Measurements from ENCODE around the gene NXT1. TPM values are rescaled to one million over a fixed set of nuclear protein-coding genes. Genes with fewer than 3 reads are reported as not detected.
"Not testable (repeated sequence)": the region's sequence is repeated elsewhere in the genome, so short reads cannot be mapped to it uniquely, and the experiment has no call there.

NXT1 gene
- total RNA-seq, 1 donor from 2014 or later: 17.9 TPM

DNA sequence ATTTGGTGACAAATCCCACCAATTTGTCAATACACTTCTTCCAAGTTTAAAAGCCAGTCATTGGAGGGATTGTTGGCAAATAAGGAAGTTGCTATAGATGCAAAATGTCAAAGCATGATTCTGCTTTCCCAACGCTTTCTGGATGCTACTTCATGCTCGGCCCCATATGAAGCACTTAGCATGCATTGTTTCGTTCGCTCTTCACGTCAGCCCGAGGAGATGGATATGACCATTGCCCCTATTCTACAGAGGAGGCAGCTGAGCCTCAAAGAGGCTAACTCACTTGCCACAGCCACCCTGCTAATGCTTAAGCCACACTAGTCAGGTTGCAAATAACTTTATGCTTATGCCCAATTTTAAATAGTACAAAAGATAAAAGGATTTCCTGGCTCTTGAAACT lies 2.8 kb upstream of the NXT1 start:
- Mint-ChIP-seq H3K4me1 (ENCODE audit: low read depth, unreplicated experiment) (peaks cover 9% of the 10 kb centered on the region), H3K27me3 (ENCODE audit: low read depth, unreplicated experiment) (no peaks in the 10 kb centered on the region), H3K4me3 (ENCODE audit: unreplicated experiment) (no peak overlapping the region), H3K9me3 (ENCODE audit: unreplicated experiment) (peaks cover 2% of the 10 kb centered on the region), H3K36me3 (ENCODE audit: low read depth, unreplicated experiment) (no peaks in the 10 kb centered on the region), H3K27ac (ENCODE audit: unreplicated experiment) (no peak overlapping the region)
- no peak overlapping the region for H3K4me2 ChIP-seq (ENCODE audit: low read length)
- H2AFZ ChIP-seq (ENCODE audit: low read depth, low read length): no peak overlapping the region
- peaks cover 23% of the 10 kb centered on the region for H3K79me2 ChIP-seq (ENCODE audit: insufficient read depth, low read length)
- H4K20me1 ChIP-seq (ENCODE audit: insufficient read depth, low read length): peaks cover 16% of the 10 kb centered on the region
- no peak for FAIRE-seq
- no peak overlapping the region for H3K9ac ChIP-seq (ENCODE audit: low read length)
- H3K9me3 ChIP-seq (ENCODE audit: insufficient read depth, low read depth, low read length): no peaks in the 10 kb centered on the region
- H3K27ac ChIP-seq (ENCODE audit: low read depth, low read length): no peak overlapping the region
- H3K4me1 ChIP-seq (ENCODE audit: insufficient read depth, low read length): peaks cover 12% of the 10 kb centered on the region
- H3K27me3 ChIP-seq (ENCODE audit: insufficient read depth, low read length): no peaks in the 10 kb centered on the region
- no peak overlapping the region for H3K4me3 ChIP-seq (ENCODE audit: insufficient read depth, low read depth, low read length)
- H3K36me3 ChIP-seq (ENCODE audit: insufficient read depth, low read length): no peaks in the 10 kb centered on the region
- no peak for DNase-seq (ENCODE audit: low read depth)
- no peak for TF ChIP-seq EZH2 (IDR thresholded peaks at IDR 0.05; ENCODE audit: insufficient read depth, low read length)
- TF ChIP-seq, protein P1, sequence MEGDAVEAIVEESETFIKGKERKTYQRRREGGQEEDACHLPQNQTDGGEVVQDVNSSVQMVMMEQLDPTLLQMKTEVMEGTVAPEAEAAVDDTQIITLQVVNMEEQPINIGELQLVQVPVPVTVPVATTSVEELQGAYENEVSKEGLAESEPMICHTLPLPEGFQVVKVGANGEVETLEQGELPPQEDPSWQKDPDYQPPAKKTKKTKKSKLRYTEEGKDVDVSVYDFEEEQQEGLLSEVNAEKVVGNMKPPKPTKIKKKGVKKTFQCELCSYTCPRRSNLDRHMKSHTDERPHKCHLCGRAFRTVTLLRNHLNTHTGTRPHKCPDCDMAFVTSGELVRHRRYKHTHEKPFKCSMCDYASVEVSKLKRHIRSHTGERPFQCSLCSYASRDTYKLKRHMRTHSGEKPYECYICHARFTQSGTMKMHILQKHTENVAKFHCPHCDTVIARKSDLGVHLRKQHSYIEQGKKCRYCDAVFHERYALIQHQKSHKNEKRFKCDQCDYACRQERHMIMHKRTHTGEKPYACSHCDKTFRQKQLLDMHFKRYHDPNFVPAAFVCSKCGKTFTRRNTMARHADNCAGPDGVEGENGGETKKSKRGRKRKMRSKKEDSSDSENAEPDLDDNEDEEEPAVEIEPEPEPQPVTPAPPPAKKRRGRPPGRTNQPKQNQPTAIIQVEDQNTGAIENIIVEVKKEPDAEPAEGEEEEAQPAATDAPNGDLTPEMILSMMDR (IDR thresholded peaks at IDR 0.05; ENCODE audit: insufficient read depth, low read depth, low read length): no peak

DNA sequence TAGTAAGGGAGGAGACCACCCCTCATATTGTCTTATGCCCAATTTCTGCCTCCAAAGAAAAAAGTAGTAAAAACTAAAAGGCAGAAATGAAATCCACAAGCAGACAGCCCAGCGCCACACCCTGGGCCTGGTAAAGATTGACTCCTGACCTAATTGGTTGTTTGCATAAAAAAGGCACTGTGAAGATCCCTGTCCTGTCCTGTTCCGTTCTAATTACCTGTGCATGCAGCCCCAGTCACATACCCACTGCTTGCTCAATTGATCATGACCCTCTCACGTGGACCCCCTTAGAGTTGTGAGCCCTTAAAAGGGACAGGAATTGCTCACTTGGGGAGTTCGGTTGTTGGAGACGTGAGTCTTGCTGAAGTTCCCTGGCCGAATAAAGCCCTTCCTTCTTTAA lies 2.1 kb upstream of the NXT1 start:
- not testable (repeated sequence) for H3K9ac ChIP-seq (ENCODE audit: low read length); H3K9me3 Mint-ChIP-seq (ENCODE audit: unreplicated experiment); H3K36me3 ChIP-seq (ENCODE audit: insufficient read depth, low read length); H3K36me3 Mint-ChIP-seq (ENCODE audit: low read depth, unreplicated experiment); H3K4me2 ChIP-seq (ENCODE audit: low read length); H3K4me3 ChIP-seq (ENCODE audit: insufficient read depth, low read depth, low read length); H3K27me3 Mint-ChIP-seq (ENCODE audit: low read depth, unreplicated experiment); FAIRE-seq; H3K9me3 ChIP-seq (ENCODE audit: insufficient read depth, low read depth, low read length); H3K27me3 ChIP-seq (ENCODE audit: insufficient read depth, low read length); DNase-seq (ENCODE audit: low read depth); H2AFZ ChIP-seq (ENCODE audit: low read depth, low read length); H3K4me1 Mint-ChIP-seq (ENCODE audit: low read depth, unreplicated experiment); H3K27ac ChIP-seq (ENCODE audit: low read depth, low read length)
- peaks cover 20% of the 10 kb centered on the region for H4K20me1 ChIP-seq (ENCODE audit: insufficient read depth, low read length)
- Mint-ChIP-seq H3K27ac (ENCODE audit: unreplicated experiment) (peak overlapping the region; percentile 100), H3K4me3 (ENCODE audit: unreplicated experiment) (peak overlapping the region; percentile 97)
- peaks cover 30% of the 10 kb centered on the region for H3K79me2 ChIP-seq (ENCODE audit: insufficient read depth, low read length)
- H3K4me1 ChIP-seq (ENCODE audit: insufficient read depth, low read length): peaks cover 12% of the 10 kb centered on the region

DNA sequence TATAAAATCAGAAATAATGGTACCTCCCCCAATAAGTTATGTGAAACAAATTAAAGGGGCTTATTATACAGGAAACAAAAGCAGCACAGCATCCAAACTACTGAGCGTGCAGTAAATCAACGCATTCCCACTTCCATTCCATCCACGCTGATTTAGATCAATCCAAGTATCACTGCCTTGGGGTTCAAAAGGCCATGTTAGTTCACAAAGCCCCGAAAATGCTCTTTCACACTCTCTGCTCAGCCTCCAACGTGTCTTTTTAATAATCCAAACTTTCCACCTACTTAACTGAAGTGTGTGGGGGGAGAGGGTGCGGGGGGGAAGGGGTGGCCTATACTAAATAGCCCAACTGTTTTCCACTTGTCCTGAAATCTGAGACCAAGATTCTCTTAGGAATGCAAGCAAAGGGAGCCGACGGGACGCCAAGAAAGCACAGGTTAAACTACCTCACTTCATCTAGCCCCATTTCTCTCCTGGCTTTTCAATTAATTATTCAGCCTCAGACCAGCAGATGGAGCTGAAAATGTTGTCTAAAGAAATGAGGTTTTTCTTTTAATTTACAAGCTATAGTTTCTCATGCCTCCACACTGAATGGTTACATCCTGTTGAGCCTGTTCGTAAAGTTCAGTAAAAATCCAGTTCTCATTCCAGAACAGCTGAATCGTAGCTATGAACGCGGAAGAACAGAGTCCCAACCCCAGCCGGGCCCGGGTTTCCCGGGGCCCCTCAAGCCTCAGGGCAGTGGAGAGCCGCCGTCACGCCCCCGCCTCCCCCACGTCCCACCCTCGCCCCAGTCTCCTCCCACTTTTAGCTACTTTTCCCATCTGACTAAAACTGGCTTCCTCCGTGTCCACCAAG lies 1.0 kb upstream of the NXT1 start:
- Histone ChIP-seq H3K27ac (ENCODE audit: low read depth, low read length) (peak overlapping the region; percentile 97), H3K79me2 (ENCODE audit: insufficient read depth, low read length) (peaks cover 40% of the 10 kb centered on the region), H2AFZ (ENCODE audit: low read depth, low read length) (peak overlapping the region; percentile 84), H3K4me2 (ENCODE audit: low read length) (peak overlapping the region; percentile 96), H3K4me1 (ENCODE audit: insufficient read depth, low read length) (peaks cover 12% of the 10 kb centered on the region), H3K27me3 (ENCODE audit: insufficient read depth, low read length) (no peaks in the 10 kb centered on the region), H4K20me1 (ENCODE audit: insufficient read depth, low read length) (peaks cover 27% of the 10 kb centered on the region), H3K4me3 (ENCODE audit: insufficient read depth, low read depth, low read length) (peak overlapping the region; percentile 98), H3K9me3 (ENCODE audit: insufficient read depth, low read depth, low read length) (no peaks in the 10 kb centered on the region), H3K9ac (ENCODE audit: low read length) (peak overlapping the region; percentile 96), H3K36me3 (ENCODE audit: insufficient read depth, low read length) (peaks cover under 1% of the 10 kb centered on the region)
- H3K36me3 Mint-ChIP-seq (ENCODE audit: low read depth, unreplicated experiment): peaks cover 7% of the 10 kb centered on the region
- no peaks in the 10 kb centered on the region for H3K27me3 Mint-ChIP-seq (ENCODE audit: low read depth, unreplicated experiment)
- peaks cover 9% of the 10 kb centered on the region for H3K4me1 Mint-ChIP-seq (ENCODE audit: low read depth, unreplicated experiment)
- peak overlapping the region; percentile 100 for H3K27ac Mint-ChIP-seq (ENCODE audit: unreplicated experiment)
- no peak for FAIRE-seq
- H3K4me3 Mint-ChIP-seq (ENCODE audit: unreplicated experiment): peak overlapping the region; percentile 97
- no peaks in the 10 kb centered on the region for H3K9me3 Mint-ChIP-seq (ENCODE audit: unreplicated experiment)
- TF ChIP-seq, protein P1 (IDR thresholded peaks at IDR 0.05; ENCODE audit: insufficient read depth, low read depth, low read length): peak; percentile 43
- TF ChIP-seq EZH2 (IDR thresholded peaks at IDR 0.05; ENCODE audit: insufficient read depth, low read length): no peak
- no peak for DNase-seq (ENCODE audit: low read depth)
